UCSD-AML1 (cell line): Measurements from ENCODE around the gene GPR39.

Experiments
- DNase-seq: peaks from one replicate; lab custom pipeline; 2025; ENCODE audit not compliant: unreplicated experiment; lab: John Stamatoyannopoulos, UW

GPR39 gene

DNA sequence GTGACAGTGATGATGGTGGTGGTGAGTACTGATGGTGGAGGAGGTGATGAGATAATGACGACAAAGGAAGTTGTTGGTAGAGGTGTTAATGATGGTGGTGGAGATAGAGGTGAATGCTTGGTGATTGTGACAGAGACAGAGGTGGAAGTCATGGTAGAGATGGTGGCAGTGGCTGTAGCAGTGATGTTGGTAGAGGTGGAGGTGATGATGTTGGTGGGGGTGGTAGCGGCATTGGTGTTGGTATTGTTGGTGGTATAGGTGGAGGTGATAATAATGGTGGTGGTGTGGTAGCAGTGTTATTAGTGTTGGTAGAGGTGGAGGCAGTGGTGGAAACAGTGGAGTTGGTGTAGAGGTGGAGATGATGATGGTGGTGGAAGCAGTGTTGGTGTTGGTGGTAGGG, 217.0 kb downstream of the GPR39 start:
- DNase-seq = no peak

DNA sequence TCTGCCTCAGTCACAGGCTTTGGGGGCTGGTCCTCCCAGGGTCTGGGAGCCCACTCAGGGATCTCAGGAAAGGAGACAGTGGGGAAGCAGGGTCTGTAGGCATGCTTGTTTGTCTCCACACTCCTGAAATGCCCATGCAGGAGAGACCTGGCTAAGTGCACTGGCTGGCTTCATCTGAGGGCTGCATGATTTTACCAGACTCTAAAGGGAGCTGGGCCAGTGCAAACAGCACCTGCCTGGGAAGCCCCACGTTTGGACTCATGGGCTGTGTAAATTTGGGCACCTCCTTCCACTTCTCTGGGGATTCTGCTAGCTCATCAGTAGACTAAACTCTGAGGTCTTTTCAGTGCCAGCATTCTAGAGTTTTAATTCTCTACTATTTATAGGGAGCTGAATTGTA, 219.7 kb downstream of the GPR39 start:
- no peak for DNase-seq

DNA sequence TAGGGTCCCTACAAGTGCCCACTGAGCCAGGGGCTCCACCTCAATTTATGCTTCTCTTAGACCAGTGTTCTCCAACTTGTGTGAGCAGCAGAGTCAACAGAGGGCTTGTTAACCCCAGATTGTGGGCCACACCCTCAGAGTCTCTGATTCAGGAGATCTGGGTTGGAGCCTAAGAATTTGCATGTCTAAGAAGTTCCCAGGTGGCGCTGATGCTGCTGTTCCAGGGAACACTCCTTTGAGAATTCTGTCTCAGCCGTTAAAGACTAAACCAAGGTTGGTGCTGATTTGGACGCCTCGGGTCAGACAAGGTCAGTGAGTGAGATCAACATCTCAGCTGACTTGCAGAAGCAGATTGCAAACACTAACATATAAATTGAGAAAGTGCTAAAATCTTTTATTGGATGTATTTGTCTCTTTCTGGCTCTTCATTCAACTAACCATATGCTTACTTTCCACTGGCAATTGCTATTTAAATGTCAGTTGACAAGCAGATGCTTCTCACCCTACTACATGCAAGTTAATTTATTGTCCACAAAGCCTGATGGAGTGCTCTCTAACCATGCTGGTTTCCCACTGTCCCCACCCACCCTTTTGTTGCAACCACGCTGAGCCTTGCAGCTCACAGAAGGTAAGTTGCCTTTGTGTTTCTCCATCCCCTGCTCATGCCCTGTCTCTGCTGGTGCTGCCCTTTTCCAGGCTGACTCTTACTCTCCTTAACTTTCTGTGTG, 221.9 kb downstream of the GPR39 start:
- no peak for DNase-seq

DNA sequence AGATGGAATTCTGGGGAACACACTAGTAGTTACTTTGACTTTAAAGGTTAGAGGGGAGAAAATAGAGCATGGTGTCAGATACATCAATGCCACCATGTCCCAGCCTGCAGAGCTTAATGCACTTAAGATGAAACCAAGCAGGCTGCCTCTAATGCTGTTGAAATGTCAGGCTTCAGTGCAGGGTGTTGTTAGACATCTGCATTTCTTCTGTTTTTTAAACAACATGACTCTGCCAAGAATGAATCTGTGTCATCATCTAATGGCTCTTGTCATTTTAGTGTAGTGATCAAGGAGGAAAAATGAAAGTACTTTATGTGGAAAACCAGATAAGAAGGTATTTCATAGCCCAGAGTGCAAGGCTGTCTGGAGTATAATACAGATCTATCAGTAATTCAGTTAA, 223.5 kb downstream of the GPR39 start:
- no peak for DNase-seq

DNA sequence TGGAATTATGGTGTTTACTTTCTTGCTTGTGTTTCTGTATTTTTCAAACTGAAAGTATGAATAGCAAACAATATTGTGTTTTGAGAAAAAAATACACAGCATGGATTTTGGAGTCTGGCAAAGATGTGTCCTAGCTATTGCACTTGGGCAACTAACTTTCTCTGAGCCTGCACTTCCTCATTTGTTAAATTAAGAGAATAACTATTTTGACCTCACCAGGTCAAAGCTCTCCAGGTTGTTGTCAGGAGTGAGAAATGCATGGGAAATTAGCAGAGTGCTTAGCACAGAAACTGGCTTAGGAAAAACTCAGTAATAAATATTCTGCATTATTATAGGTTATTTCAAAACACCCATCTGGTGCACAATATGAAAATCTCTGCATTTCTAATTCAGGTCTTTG, 225.2 kb downstream of the GPR39 start:
- no peak for DNase-seq

DNA sequence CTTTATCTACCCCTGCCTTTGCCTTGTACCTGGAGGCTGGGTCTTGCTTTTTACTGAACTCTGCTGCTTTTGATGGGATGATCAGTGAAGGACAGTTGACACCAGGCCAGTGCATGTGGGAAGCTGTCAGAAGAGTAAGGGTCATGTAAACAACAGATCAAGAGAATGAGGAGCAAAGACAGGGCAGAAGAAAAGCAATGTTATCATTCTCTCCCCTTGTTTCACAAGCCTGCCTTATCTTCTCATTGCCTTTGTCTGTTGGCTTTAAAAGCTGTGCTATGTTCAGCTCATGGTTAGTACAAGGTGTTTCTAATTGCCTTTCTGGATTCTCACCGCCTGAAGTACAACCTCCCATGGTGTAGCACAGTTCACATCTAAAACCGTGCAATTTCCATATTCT, 225.8 kb downstream of the GPR39 start:
- no peak for DNase-seq

DNA sequence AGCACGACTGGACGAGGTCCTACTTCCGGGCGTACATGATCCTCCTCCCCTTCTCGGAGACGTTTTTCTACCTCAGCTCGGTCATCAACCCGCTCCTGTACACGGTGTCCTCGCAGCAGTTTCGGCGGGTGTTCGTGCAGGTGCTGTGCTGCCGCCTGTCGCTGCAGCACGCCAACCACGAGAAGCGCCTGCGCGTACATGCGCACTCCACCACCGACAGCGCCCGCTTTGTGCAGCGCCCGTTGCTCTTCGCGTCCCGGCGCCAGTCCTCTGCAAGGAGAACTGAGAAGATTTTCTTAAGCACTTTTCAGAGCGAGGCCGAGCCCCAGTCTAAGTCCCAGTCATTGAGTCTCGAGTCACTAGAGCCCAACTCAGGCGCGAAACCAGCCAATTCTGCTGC, 228.6 kb downstream of the GPR39 start:
- no peak for DNase-seq

DNA sequence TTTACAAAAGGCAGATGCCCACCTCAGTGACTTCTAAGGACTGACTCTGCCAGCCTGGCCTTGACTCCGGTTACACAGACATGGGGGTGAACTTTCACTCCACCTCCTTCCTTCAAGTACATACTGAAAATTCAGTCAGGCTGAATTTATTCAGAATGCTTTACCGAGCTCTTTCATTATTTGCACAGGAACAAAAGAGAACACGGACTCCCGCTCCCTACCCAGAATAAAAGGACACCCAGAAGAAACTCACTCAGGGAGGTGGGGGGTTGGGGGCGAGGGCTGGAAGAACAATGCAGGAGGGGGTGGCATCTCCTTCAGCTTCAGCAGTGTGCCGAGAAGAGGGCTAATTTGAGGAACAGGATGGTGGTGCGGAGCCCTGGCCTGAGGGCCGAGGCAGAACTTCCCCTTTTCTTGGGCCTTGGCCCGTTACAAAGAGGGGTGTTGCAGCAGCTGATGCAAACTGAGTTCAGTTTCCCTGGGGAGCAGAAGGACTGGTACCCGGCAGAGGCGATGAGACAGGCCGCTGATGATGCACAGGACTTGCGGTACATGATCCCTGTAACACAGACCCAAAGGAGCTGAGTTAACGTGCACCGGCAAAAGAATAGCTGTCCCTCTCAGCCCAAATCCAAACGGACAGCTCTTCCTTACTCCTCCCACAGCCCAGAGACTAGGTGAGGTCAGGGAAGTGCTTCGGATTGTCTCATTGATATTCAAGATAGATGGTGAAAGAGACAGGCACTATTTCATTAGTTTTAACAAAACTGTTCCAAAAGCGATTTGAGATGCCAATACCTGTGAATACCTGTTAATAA, 229.3 kb downstream of the GPR39 start:
- peak; percentile 21 for DNase-seq

DNA sequence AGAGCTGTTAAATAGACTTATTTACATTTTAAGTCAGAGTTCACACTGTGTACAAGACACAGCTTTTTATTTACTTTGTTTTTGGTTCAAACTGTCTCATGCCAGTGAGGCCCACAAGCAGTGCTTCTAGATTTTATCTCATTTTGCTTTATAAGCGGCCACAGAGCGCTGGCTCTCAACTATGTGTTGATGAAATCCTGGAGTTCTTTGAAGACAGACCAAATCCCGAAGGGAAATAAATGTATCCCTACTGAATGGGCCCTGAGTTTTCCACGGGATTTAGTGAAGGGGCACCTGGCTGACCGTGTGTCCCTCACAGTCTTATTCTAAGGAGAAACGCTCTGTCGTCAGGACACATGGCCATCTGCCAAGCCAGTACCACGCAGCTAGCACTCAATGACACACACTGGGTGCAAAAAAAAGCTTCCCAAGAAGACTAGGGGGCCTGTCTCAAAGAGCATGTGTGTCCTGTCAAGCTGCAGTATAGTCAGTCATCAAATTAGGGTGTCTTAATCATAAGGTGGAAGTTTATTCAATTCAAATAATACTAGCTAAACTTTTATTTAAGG, 230.0 kb downstream of the GPR39 start:
- DNase-seq = no peak

DNA sequence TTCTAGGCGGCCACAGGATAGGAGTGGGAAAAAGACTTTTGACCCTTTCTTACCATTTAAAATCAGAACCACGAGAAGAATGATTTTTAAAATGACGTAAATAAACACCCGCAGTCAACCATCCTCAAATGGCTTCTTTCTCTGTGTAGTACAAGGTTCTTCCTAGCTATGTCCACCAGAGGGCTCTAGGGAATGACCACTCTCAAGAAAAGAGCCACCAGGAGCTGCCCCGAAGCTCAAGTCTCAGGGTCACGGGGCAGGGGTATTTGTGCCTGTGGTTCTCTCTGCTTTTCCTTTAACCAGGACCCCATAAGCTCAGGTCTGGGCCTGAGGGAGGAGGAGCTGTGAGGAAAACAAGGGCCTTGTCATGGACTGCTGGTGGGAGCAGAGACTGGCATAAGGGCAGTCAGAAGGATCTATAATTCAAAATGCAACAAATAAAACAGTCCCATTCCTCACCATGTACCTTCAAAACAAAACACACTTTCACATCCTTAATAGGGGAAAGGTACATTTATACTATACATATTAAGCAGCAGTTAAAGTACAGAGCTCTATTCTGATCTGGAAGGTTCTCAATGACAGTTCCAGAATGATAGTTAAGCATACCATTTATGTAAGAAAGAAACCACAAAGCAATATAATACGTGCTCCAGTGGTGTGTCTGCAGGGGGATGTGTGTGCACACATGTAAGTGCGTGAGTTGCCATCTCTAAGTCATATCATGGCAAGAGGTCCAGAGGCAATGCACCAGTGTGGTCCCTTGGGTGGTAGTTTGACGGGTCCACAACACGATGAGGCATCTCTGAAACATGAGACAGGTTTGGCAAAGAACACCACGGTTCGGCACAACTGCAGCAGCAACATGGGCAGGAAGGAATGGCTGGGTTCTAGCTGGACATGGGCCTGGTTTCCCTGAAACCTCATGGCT, 234.8 kb downstream of the GPR39 start:
- DNase-seq = no peak

DNA sequence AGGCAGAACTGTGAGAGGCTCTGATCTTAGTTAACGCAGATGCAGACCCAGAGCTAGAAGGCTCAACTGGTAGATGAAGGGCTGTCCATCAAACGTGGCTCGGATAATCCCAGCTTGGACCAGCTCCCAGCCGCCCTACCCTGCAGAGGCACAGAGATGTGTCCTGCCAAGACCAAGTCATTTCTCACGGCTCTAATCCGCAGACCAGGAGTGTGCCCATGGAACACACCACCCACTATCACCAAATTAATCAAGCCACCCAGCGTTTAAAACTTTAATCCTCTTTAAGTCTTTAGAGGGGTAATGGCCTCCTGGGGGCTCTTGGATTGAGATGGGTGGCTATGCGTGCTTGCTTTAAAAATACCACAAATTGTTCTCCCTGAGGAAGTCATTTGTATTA, 235.9 kb downstream of the GPR39 start:
- DNase-seq = no peak

DNA sequence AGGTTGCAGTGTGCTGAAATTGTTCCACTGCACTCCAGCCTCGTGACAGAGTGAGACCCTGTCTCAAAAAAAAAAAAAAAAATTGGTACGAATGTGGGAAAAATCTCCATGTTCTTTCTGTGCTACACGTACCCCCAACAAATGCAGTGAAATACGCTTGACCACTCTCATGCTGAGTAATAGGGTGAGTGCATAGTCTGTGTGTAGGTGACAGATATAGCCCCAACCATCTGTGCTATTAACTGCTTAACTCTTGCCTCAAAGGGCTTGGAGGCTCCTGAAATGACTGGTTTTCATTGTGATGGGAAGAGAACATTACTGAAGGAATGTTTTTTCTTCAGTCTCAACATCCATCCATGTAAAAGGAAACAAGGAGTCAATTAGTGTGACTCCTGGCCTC, 237.7 kb downstream of the GPR39 start:
- no peak for DNase-seq

DNA sequence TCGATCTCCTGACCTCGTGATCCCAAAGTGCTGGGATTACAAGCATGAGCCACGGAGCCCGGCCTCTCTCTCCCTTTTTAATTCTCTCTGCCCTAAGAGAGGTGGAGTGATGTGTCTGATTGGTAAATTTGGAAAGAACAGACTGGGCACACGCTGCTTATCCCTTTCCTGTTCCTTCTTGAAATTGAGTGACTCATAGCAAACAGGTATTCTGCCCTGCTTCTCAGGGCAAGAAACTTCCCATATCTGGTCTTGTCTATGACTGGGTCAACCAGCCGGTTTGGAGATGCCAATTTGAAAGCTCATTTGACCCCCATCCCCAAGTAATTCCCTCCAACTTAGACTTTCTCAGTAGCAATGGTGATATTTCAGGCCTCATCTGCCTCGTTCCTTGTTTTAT, 238.4 kb downstream of the GPR39 start:
- DNase-seq = no peak

DNA sequence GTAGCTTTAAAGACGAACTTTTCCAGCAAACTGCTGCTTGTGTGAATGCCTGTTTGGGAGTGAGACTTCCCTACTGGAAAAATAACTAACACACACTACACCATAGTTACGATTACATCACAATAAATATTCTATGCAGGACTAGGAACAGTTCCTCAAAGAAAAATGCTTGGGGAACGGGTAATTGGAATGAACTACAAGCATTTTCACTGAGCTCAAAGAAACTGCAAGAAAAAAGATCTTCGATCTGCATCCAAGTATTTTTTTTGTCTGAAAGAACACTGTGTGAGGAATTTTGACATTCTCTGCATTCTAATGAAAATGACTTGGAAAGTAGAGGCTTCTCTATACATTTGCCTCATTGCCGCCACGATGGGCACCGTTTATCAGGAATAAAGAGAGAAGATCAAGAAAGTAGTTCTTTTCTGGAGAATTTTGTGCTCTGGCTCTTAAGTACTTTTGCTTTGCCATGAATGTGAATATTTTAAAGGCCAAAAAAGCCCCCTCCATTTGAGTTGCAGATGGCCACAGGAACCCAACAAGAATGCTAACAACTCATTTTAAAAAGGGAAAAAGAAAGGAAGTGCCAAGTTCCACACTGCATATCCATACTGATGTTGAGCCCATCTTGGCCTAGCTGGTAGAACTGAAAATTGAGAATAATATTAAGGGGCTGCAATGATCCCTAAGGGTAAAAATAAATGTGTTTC, 239.8 kb downstream of the GPR39 start:
- DNase-seq = no peak

DNA sequence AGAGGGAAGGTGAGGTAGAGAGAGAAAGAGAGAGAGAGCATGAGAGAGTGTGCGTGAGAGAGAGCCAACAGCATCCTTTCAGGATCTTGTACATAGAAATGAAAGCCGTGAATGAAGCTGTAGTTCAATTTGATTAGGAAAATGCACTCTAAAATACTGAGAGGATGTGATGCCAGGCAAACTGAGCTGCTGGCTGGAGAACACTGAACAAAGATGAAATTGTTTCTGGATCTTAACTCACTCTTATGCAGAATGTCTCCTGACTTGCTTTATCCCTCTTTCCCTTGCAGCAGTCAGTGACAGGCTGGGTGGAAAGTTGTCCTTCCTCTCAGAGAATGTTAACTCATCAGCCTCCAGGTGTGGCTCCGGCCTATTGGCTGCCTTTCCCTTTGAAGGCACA, 242.7 kb downstream of the GPR39 start:
- no peak for DNase-seq

DNA sequence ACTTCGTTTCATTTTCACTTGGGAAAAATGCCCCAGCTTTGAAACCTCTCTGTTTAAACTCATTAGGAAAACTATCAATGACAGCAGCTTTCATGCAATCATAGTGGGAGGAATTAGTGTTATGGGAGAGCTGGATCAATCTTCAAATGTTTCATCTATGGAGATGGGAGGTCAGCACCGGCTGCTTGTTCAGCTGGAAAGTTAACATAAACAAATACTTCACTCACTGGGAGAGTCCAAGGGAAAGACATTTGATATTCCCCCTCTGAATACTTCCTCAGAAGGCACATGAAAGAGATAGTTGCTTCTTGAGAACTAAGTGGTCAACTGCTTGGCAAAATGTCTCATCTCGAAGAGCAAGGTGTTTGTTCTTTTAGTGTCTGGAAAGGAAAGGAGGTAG, 246.1 kb downstream of the GPR39 start:
- DNase-seq = no peak

DNA sequence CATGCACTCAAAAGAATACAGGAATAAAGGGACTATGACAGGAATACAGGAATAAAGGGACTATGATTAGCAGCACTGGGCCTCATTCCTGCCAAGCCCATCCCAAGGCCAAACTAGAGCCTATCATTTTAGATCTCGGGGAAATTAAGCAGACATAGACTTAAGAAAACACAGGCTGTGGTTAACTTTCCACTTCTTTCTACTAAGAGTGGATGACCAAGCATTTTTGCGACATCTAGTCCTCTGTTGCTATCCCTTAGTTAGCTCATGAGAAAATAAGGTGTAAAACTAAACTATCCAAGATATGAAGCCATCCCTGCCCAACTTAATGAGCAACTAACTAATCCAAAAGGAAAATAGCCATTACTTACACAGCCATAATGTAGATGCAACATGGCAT, 247.5 kb downstream of the GPR39 start:
- DNase-seq = no peak

DNA sequence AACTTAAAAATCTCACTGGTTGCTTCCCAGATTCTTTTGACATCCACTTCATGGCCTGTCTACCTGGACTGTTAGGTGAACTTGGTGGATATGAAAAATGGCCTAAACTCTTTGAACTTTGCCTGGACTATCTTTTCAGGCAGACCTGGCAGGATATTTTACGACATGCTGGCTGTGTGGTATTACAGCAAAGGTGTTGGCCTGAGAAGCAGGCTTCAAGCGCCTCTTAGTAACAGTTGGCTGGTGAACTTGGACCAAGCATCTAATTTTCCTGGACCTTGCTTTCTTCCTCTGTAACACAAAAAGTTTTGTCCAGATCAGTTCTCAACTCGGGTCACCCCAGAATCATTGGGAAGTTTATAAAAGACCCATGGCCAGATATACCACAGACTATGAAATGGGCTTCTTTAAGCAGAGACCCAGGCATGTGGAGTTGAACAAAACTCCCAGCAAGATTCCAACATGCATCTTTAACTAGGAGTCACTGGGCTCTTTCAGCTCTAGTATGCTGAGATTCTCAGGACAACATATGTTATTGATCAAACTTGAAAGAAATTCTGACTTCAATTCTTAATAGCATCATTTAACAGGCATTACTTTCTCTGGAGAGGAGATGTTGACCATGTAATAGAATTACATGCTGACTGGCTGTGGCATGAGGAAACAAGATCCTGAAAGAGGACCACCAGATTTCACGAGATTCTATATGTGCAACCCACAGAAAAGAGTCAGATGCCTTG, 249.0 kb downstream of the GPR39 start:
- no peak for DNase-seq

DNA sequence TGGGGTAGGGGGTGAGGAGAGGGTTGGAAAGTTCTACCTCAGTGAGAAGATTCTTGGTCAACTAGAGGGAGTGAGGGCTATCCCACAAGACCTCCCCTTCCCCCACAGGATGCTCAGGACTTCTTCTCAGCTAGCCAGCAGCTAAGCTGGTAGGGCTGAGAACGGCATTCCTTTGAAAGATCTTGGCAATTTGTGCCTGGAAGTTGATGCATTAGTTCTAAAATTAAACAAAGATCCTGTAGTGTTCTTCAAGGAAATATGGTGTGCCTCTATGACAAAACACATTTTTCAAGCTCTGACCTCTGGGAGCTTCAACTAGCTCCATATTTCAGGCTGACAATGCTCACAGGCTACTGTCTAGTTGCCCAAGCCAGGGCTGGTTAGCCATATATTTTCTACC, 251.1 kb downstream of the GPR39 start:
- DNase-seq = no peak
